GM21367 (cell line): ENCODE data around the gene AAMP.

ENCODE experiments used
- ATAC-seq: cut with Tn5 transposase; IDR thresholded peaks from one replicate; pipeline ENCODE4 v1.9.1; 2021; ENCODE audit not compliant: unreplicated experiment

Gene AAMP

GRCh38 chr2:218260166-218260565 lies 9.8 kb downstream of the AAMP start:
- ATAC-seq, result no peak

- ATAC-seq, result no peak
Measured at GRCh38 chr2:218259099-218259961, 10.6 kb downstream of the AAMP start.

DNA sequence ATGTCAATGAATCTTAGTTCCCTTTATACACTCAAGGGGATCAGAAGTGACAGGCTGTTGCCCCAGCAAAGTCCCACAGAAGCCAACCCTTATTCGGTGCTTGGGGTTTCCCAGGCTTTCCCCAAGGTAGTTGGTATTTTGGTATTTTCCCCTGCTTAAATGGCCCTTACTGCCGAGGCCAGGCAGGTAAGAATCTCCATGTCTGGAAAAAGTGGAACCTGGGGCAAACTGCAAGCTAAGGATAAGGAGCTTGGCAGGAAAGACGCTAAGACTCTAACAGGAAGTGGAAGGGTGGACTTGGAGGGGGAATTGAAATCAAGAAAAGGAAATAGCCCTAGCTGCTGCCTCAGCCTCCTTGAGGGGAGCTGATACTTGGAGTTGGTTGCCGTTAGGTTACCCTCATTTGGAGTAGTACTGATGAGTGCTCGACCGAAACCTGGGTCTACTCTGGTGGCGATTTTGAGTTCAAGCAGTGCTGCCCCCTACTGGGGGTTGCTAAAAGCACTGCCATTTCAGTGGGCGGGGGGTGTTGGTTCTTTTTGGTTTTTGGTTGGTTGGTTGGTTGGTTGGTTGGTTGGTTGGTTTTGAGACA lies 12.5 kb downstream of the AAMP start:
- ATAC-seq, result peak; percentile 72

- no peak for ATAC-seq
Measured at GRCh38 chr2:218256612-218257350, 13.2 kb downstream of the AAMP start.

- ATAC-seq, result no peak
Measured at GRCh38 chr2:218255446-218255845, 14.5 kb downstream of the AAMP start.

- ATAC-seq, result no peak
Measured at GRCh38 chr2:218253232-218253625, 16.7 kb downstream of the AAMP start.

GRCh38 chr2:218252509-218253231 lies 17.3 kb downstream of the AAMP start:
- no peak for ATAC-seq

DNA sequence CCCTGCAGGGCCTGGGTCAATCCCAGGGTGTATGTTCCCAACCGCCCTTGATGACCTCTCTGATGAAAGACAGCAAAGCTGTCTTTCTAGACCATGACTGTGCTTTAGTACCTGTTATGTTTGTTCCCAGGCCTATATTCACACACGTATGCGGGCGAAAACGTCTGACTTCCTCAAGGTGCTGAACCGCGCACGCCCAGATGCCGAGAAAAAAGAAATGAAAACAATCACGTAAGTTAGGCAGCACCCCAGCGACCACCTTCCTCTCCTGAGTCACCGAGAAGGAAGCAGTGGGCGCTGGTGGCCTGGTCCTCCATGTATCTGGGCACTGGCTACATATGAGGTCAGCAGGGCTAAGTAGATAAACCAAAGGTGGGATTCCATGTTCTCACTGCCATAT lies 20.2 kb downstream of the AAMP start:
- no peak for ATAC-seq

GRCh38 chr2:218245214-218245613 lies 24.7 kb downstream of the AAMP start:
- ATAC-seq, result no peak

DNA sequence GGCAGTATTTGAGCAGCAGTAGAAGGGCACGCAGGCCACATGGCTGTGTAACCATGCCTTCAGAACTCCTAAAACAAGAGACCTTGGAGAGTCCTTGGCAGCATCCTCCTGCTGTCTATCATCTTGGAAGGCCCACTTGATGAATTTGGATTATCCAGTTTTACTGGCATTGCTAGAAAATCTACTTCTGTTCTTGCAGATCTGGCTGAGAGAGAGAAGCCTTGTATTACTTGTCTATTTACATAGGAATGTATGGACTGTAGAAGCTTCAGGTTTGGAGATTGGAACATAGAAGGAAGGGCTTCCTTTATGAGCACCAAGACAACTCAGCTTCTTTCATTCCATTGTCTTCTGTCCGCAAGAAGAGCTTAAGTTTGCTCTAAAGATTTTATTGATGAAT lies 25.3 kb downstream of the AAMP start:
- no peak for ATAC-seq

DNA sequence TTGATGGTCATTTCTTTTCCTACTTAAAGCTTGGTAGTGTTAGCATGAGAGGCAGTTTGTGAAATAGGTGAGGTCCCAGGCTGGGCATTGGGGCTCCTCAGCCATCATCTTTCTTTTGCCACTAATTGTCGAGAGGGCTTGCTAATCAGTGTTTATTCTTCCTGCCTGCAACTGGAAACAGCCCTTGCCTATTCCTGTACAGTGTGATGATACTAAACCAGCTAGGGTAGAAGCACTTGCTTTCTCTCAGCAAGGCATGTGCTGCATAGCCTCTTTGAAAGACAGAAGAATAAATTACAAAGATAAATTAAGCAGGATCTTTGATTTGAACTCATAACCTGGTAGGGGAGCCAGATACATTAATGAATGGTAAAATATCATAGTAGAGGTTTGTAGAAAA lies 25.7 kb downstream of the AAMP start:
- ATAC-seq, result no peak

GRCh38 chr2:218238887-218239286 lies 31.1 kb downstream of the AAMP start:
- ATAC-seq, result no peak

DNA sequence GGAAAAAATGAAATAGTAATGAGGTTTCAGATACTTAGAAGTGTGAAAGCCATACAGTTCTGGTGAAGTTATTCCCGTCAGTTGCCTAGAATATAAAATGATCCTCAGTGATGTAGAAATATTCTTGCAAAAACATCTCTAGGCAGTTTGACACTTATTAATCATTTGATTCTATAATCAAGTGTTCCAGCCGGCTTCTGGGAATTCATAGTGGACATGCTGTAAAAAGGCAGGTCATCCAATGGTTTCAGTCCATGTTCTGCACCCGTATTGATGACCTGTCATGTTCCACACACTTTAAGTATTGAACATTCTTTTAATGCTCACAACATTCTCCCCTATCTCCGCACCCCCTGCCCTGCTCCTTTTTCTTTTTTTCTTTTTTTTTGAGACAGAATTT lies 33.1 kb downstream of the AAMP start:
- ATAC-seq, result no peak

GRCh38 chr2:218235017-218235416 lies 34.9 kb downstream of the AAMP start:
- no peak for ATAC-seq

DNA sequence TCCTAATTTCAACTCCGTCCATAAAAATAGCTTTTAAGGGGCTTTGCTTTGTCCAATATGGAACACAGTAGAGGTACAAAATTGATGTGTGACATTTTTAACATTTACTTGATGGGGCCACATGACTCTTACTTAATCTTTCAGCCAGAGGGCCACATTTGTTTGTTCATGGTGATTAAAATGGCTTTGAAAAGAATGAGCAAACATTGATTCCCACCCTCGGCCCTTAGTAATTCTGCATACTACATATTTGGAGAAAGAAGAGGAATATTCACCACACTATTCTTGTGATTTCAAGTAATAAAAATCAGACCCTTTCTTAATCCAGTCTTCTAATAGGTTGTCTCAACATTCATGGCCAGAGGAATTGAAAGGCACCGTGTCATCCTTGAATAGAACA lies 35.4 kb downstream of the AAMP start:
- no peak for ATAC-seq

GRCh38 chr2:218233543-218233942 lies 36.4 kb downstream of the AAMP start:
- ATAC-seq, result no peak

DNA sequence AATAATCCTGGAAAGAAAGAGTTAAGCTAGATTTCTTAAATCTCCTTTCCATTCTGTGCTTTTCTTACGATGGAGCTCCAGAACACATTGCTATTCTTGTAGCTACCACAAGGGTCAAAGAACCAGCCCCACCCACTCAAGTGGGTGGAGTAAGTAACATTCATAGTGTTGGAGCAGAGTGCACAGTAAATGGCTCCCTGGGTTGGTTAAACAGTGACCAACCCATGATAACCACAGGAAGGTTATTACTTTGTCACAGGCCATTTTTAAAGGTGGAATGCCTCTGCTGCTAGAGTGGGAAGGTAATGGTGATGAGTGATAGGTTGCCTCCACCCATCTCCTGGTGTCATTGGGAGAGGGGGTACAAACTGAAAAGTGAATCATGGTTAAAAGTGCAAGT lies 39.1 kb downstream of the AAMP start:
- peak; percentile 41 for ATAC-seq

DNA sequence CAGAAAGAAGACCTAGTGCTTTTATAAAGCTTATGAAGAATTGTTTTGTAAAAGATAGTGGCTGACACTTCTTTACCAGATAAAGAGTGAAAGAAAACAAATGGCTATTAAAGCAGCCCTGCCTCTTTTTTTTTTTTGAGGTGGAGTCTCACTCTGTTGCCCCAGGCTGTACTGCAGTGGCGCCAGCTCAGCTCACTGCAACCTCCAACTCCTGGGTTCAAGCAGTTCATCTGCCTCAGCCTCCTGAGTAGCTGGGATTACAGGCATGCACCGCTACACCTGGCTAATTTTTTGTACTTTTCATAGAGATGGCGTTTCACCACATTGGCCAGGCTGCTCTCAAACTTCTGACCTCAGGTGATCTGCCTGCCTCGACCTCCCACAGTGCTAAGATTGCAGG lies 40.1 kb downstream of the AAMP start:
- ATAC-seq, result no peak

DNA sequence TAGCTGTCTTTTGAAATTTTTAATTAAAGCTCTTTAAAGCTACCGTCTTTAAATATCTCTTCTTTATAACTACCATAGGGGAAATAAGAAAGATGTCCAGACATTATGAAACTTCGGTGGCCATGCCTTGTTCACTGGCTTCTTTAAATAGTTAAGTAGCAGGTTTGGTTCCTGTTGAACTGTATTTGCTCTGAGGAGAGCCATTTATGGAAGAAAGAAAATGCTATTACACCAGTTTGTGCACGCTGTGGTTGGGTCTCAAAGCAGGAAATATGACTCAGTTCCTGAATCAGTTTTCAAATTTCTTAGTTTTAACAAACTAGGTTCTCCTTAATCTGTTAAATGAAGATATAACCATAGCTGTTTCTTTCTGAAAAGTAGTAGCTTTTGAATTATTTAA lies 40.7 kb downstream of the AAMP start:
- ATAC-seq, result peak; percentile 87

DNA sequence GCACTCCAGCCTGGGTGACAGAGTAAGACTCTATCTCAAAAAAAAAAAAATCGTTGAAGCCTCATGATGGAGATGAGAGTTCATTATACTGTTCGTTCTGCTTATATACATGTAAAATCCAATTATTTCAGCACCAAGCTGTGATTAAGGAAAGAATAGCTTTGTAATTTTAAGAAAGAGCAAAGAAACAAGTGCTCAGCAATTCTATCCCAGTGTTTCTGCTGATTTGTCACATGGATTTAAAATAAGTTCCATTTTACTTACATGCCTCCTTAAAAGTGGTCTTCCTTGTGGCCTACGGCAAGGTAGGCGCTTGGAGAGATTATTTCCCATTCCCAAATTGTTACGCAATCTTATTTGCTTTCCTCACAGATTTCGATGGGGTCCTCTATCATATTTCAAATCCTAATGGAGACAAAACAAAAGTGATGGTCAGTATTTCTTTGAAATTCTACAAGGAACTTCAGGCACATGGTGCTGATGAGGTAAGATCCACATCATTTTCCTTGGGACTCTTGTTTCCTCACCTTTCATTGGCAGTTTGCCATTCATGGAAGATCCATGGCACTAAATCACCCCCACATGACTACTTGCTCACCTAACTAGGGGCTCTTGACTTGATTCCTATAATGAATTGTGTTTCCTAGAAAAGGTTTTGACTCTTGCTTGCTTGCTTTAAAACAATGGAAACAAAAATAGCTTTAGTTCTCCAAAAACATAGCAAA lies 41.4 kb downstream of the AAMP start:
- no peak for ATAC-seq

- ATAC-seq, result no peak
Measured at GRCh38 chr2:218226903-218227302, 43.0 kb downstream of the AAMP start.
